Mesenchymal stem cell (in vitro differentiated cells and primary cell): ENCODE data around the gene NPW.

ENCODE experiments used
- DNase-seq: peaks from one replicate; pipeline ENCODE4 v3.0.0-alpha.2; 2013
- H2AFZ ChIP-seq: one replicate; pipeline ENCODE4 v1.6.1; 2013; ENCODE audit warnings: low read depth, mild to moderate bottlenecking, control low read depth, inconsistent platforms, low read length, moderate library complexity
- H2AK5ac ChIP-seq: 2 replicates; pipeline ENCODE4 v1.6.1; 2013; ENCODE audit warnings: low read length, moderate library complexity, mild to moderate bottlenecking, inconsistent platforms; ENCODE audit not compliant: severe bottlenecking
- H2BK120ac ChIP-seq: one replicate; pipeline ENCODE4 v1.6.1; 2013; ENCODE audit warnings: low read depth, mild to moderate bottlenecking, inconsistent platforms, low read length, moderate library complexity
- H2BK12ac ChIP-seq, 2 experiments: one replicate each; pipeline ENCODE4 v1.6.1; 2013; ENCODE audit warnings: inconsistent platforms in 2 of 2, low read length in 2 of 2, mild to moderate bottlenecking in 2 of 2, moderate library complexity in 2 of 2, control low read depth in 1 of 2
- H2BK15ac ChIP-seq: one replicate; pipeline ENCODE4 v1.6.1; 2013; ENCODE audit warnings: mild to moderate bottlenecking, low read depth, inconsistent platforms; ENCODE audit not compliant: poor library complexity, severe bottlenecking
- H2BK5ac ChIP-seq: 2 replicates; pipeline ENCODE4 v1.6.1; 2013; ENCODE audit warnings: low read depth, mild to moderate bottlenecking, low read length, control low read depth, inconsistent platforms; ENCODE audit not compliant: poor library complexity, severe bottlenecking
- H3K14ac ChIP-seq, 2 experiments: one replicate each; pipeline ENCODE4 v1.6.1; 2013; ENCODE audit warnings: inconsistent platforms in 2 of 2, low read length in 2 of 2, control low read depth in 1 of 2, mild to moderate bottlenecking in 1 of 2, moderate library complexity in 1 of 2
- H3K18ac ChIP-seq, 2 experiments: one replicate each; pipeline ENCODE4 v1.6.1; 2013; ENCODE audit warnings: inconsistent platforms in 2 of 2, low read length in 2 of 2, control low read depth in 1 of 2, low read depth in 1 of 2, mild to moderate bottlenecking in 1 of 2
- H3K23ac ChIP-seq, 2 experiments: one replicate each; pipeline ENCODE4 v1.6.1; 2013; ENCODE audit warnings: inconsistent platforms in 2 of 2, low read length in 2 of 2, mild to moderate bottlenecking in 2 of 2, moderate library complexity in 2 of 2, control low read depth in 1 of 2
- H3K27ac ChIP-seq: 2 replicates; pipeline ENCODE4 v1.5.1; 2013; ENCODE audit warnings: mild to moderate bottlenecking, moderate library complexity, low read length, control low read depth, inconsistent platforms; ENCODE audit not compliant: poor library complexity, severe bottlenecking
- H3K27me3 ChIP-seq, 2 experiments: 2 replicates each; pipeline versions ENCODE4 v1.6.1 to v1.7.0; 2013; ENCODE audit warnings: low read length in 2 of 2, mild to moderate bottlenecking in 2 of 2, moderate library complexity in 2 of 2, control low read depth in 1 of 2, inconsistent platforms in 1 of 2; ENCODE audit not compliant: control insufficient read depth in 1 of 2, insufficient read depth in 1 of 2
- H3K36me3 ChIP-seq, 2 experiments: 2 replicates each; pipeline versions ENCODE4 v1.6.1 to v1.7.0; 2013; ENCODE audit warnings: low read length in 2 of 2, control low read depth in 1 of 2, inconsistent platforms in 1 of 2, low read depth in 1 of 2, mild to moderate bottlenecking in 1 of 2; ENCODE audit not compliant: insufficient read depth in 2 of 2, control insufficient read depth in 1 of 2
- H3K4ac ChIP-seq, 2 experiments: one replicate each; pipeline ENCODE4 v1.6.1; 2013; ENCODE audit warnings: inconsistent platforms in 2 of 2, low read length in 2 of 2, mild to moderate bottlenecking in 2 of 2, moderate library complexity in 2 of 2, control low read depth in 1 of 2, low read depth in 1 of 2
- H3K4me1 ChIP-seq: 2 replicates; pipeline ENCODE4 v1.6.1; 2013; ENCODE audit warnings: low read depth, low read length, control low read depth; ENCODE audit not compliant: control insufficient read depth, insufficient read depth
- H3K4me2 ChIP-seq: 2 replicates; pipeline ENCODE4 v1.6.1; 2013; ENCODE audit warnings: low read length, mild to moderate bottlenecking, inconsistent platforms; ENCODE audit not compliant: poor library complexity, severe bottlenecking
- H3K4me3 ChIP-seq, 2 experiments: 2 replicates each; pipeline versions ENCODE4 v1.5.1 to v1.7.0; 2013; ENCODE audit warnings: low read length in 2 of 2, mild to moderate bottlenecking in 2 of 2, control low read depth in 1 of 2, low read depth in 1 of 2; ENCODE audit not compliant: insufficient read depth in 1 of 2
- H3K79me1 ChIP-seq: replicated peaks from 2 replicates; pipeline ENCODE4 v1.6.1; 2013; ENCODE audit warnings: mild to moderate bottlenecking, control low read depth, low read length, inconsistent platforms; ENCODE audit not compliant: poor library complexity, severe bottlenecking
- H3K9ac ChIP-seq: 2 replicates; pipeline ENCODE4 v1.7.0; 2013; ENCODE audit warnings: mild to moderate bottlenecking, low read length, moderate library complexity
- H3K9me3 ChIP-seq: 2 replicates; pipeline ENCODE4 v1.7.0; 2013; ENCODE audit warnings: mild to moderate bottlenecking, low read length; ENCODE audit not compliant: control insufficient read depth
- H4K8ac ChIP-seq: one replicate; pipeline ENCODE4 v1.6.1; 2013; ENCODE audit warnings: inconsistent platforms, mild to moderate bottlenecking, low read length, moderate library complexity
- H4K91ac ChIP-seq: one replicate; pipeline ENCODE4 v1.6.1; 2013; ENCODE audit warnings: mild to moderate bottlenecking, low read length, inconsistent platforms
- WGBS: methylation state at CpG from one replicate; pipeline ENCODE4 v1.1.7; 2013; ENCODE audit warnings: mixed read lengths; 5-methylcytosine and 5-hydroxymethylcytosine counted together

Gene NPW

GRCh38 chr16:1999866-2000514 lies 19.6 kb upstream of the NPW start:
- no peak overlapping the region for H4K91ac ChIP-seq
- H3K9ac ChIP-seq: no peak overlapping the region
- no peak overlapping the region for H3K27ac ChIP-seq
- no peak overlapping the region for H3K23ac ChIP-seq
- H3K4ac ChIP-seq: no peak overlapping the region
- no peaks in the 10 kb centered on the region for H3K9me3 ChIP-seq
- no peak overlapping the region for H2AFZ ChIP-seq
- H3K18ac ChIP-seq: no peak overlapping the region
- no peak overlapping the region for H2BK12ac ChIP-seq
- H3K4me3 ChIP-seq: no peak overlapping the region
- no peak overlapping the region for H2BK120ac ChIP-seq
- H4K8ac ChIP-seq: no peak overlapping the region
- H3K79me1 ChIP-seq: peaks cover 33% of the 10 kb centered on the region
- peaks cover 19% of the 10 kb centered on the region for H3K4me1 ChIP-seq
- no peak overlapping the region for H3K4me2 ChIP-seq
- 96% methylated on average over 22 of the region's 28 CpGs for WGBS
- no peak overlapping the region for H2BK5ac ChIP-seq
- peak overlapping the region; percentile 32 for H2BK15ac ChIP-seq
- peaks cover 75 to 82% of the 10 kb centered on the region in 2 experiments for H3K36me3 ChIP-seq
- DNase-seq: no peak
- H2AK5ac ChIP-seq: no peak overlapping the region
- no peaks in the 10 kb centered on the region for H3K27me3 ChIP-seq
- H3K14ac ChIP-seq: no peak overlapping the region

GRCh38 chr16:2001035-2001434 lies 18.6 kb upstream of the NPW start:
- Histone ChIP-seq H3K4me2 (no peak overlapping the region), H4K8ac (no peak overlapping the region), H2BK5ac (no peak overlapping the region), H3K9me3 (no peaks in the 10 kb centered on the region), H3K4me1 (peaks cover 29% of the 10 kb centered on the region), H3K18ac (no peak overlapping the region), H3K4me3 (no peak overlapping the region), H3K36me3 (peaks cover 67 to 93% of the 10 kb centered on the region in 2 experiments), H3K9ac (no peak overlapping the region), H2BK120ac (no peak overlapping the region), H3K27ac (no peak overlapping the region), H3K23ac (no peak overlapping the region), H2AK5ac (no peak overlapping the region), H4K91ac (no peak overlapping the region), H3K14ac (no peak overlapping the region), H2BK15ac (no peak overlapping the region), H3K4ac (no peak overlapping the region), H3K27me3 (no peaks in the 10 kb centered on the region), H3K79me1 (peaks cover 33% of the 10 kb centered on the region), H2BK12ac (no peak overlapping the region), H2AFZ (no peak overlapping the region)
- 100% methylated on average over 12 of the region's 19 CpGs for WGBS
- DNase-seq: no peak

GRCh38 chr16:2001456-2002355 lies 17.9 kb upstream of the NPW start:
- H2AFZ ChIP-seq: no peak overlapping the region
- H3K23ac ChIP-seq: no peak overlapping the region
- peak overlapping the region; percentile 43 for H4K91ac ChIP-seq
- peaks cover 33% of the 10 kb centered on the region for H3K79me1 ChIP-seq
- no peaks in the 10 kb centered on the region for H3K27me3 ChIP-seq
- H3K14ac ChIP-seq: no peak overlapping the region
- no peak overlapping the region for H3K27ac ChIP-seq
- H3K9ac ChIP-seq: no peak overlapping the region
- H4K8ac ChIP-seq: no peak overlapping the region
- no peak overlapping the region for H2BK15ac ChIP-seq
- no peak overlapping the region for H2BK5ac ChIP-seq
- H2AK5ac ChIP-seq: no peak overlapping the region
- no peak overlapping the region for H3K4me3 ChIP-seq
- 97% methylated on average over 53 of the region's 53 CpGs for WGBS
- peaks cover 60 to 91% of the 10 kb centered on the region in 2 experiments for H3K36me3 ChIP-seq
- no peak for DNase-seq
- peaks cover 33% of the 10 kb centered on the region for H3K4me1 ChIP-seq
- no peaks in the 10 kb centered on the region for H3K9me3 ChIP-seq
- H2BK12ac ChIP-seq: no peak overlapping the region
- no peak overlapping the region for H3K18ac ChIP-seq
- no peak overlapping the region for H3K4ac ChIP-seq
- H2BK120ac ChIP-seq: no peak overlapping the region
- H3K4me2 ChIP-seq: no peak overlapping the region
